Measurements from ENCODE around the gene GSTO2. TPM values are rescaled to one million over a fixed set of nuclear protein-coding genes. Genes with fewer than 3 reads are reported as not detected.

The GSTO2 gene
- total RNA-seq, 2 experiments from 2014 or later: 1.3 to 1.6 TPM

GRCh38 chr10:104328896-104329710 lies 60.1 kb downstream of the GSTO2 start:
- ChIA-PET POLR2A (interaction anchor here (1.0 to 2.7 kb wide), 2 partner anchors 9 to 60 kb away, joined by 3 to 21 read pairs; partner anchors contain the start of genes GSTO2 and ITPRIP), CTCF (interaction anchor here (0.7 to 3.4 kb wide), 10 partner anchors 9 to 55 kb away, joined by 3 to 13 read pairs (median 6); partner anchors contain the start of genes CFAP58 and ITPRIP)

GRCh38 chr10:104329735-104330134 lies 60.8 kb downstream of the GSTO2 start:
- CTCF ChIA-PET: interaction anchor here (0.7 to 3.4 kb wide), 13 partner anchors 9 to 55 kb away, joined by 3 to 13 read pairs (median 5); partner anchors contain the start of genes CFAP58 and ITPRIP
- POLR2A ChIA-PET: interaction anchor here (1.0 to 2.7 kb wide), 2 partner anchors 9 to 61 kb away, joined by 3 to 21 read pairs; partner anchors contain the start of genes GSTO2 and ITPRIP

- POLR2A ChIA-PET: interaction anchor here (2.7 kb wide), 1 partner anchor 8 kb away, joined by 21 read pairs; the partner anchor contains the start of gene ITPRIP
- CTCF ChIA-PET: interaction anchor here (0.7 to 2.0 kb wide), 9 partner anchors 13 to 56 kb away, joined by 3 to 6 read pairs (median 3); no protein-coding TSS in a partner anchor
Measured at GRCh38 chr10:104330168-104331110, 61.5 kb downstream of the GSTO2 start.

GRCh38 chr10:104331208-104331838 lies 62.3 kb downstream of the GSTO2 start:
- POLR2A ChIA-PET: no interaction called here
- CTCF ChIA-PET: interaction anchor here (1.2 to 2.0 kb wide), 4 partner anchors 26 to 57 kb away, joined by 3 to 6 read pairs (median 4); no protein-coding TSS in a partner anchor

DNA sequence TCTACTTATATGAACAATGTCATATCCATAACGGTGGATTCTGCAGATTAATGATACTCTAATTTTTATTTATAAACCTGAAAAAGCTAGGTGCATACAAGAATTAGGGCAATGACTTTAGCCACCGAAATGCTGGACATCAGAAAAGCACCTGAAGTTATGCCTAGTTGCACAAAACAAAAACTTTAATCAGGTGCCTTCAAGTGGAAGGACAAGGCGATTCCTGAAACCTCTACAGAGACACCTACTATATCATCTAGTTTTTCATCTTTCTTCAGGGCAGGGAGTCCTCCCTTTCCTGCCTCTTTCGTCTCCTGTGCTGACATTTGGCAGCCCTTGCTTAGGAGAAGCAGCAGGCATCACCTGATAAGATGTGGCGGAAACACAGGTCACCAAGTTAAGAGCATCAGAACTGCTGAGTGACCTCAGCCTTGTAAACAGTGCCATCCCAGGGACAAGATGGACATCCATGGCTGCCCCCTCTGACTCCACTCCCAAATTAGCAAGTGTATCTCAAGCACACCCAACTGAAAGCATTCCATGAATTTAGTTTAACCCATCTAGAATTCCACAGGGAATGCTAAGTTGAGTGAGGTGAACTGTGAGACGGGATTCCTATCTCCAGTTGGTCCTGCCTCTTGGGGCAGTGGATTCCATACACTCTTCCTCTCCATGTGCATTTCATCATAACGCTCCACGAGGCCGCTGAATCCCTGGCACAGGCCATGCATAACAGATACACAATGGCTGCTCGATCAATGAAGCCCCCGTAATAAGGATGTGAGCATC lies 63.5 kb downstream of the GSTO2 start:
- POLR2A ChIA-PET: no interaction called here
- CTCF ChIA-PET: interaction anchor here (1.1 kb wide), 1 partner anchor 27 kb away, joined by 3 read pairs; no protein-coding TSS in a partner anchor

DNA sequence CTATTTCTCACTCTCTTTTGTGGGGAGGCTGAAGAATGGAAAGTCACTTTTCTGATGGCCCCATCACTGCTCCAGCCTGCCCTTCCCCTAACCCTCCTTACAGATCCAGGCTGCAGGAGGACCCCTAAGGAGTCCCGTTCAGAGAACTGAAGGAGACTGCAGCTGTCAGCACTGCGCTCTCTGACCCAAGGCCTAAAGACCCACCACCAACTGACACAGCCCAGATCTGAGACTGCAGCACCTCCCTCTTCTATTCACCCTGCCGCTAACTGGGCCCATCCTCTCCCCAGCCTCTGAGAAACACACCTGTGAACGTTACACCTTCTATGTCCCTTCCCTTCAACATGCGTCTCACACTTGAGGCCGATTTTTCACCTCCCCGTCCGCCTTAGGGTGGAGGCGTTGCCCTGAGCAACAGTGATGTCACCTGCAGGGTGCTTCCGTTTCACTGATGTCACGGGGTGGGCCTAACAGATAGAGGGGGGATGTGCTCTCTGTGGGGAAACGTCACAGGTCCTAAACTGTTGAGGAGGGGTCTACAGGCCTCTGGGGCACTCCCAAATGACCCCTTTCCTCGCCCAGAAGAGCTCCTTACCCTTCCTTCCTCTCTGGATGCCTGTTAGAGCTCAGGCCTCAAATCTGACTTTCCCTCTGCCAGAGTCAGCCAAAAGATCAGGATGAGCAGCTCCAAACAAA lies 64.2 kb downstream of the GSTO2 start:
- POLR2A ChIA-PET: no interaction called here
- CTCF ChIA-PET: interaction anchor here (1.1 to 1.3 kb wide), 3 partner anchors 12 to 38 kb away, joined by 3 read pairs; no protein-coding TSS in a partner anchor

DNA sequence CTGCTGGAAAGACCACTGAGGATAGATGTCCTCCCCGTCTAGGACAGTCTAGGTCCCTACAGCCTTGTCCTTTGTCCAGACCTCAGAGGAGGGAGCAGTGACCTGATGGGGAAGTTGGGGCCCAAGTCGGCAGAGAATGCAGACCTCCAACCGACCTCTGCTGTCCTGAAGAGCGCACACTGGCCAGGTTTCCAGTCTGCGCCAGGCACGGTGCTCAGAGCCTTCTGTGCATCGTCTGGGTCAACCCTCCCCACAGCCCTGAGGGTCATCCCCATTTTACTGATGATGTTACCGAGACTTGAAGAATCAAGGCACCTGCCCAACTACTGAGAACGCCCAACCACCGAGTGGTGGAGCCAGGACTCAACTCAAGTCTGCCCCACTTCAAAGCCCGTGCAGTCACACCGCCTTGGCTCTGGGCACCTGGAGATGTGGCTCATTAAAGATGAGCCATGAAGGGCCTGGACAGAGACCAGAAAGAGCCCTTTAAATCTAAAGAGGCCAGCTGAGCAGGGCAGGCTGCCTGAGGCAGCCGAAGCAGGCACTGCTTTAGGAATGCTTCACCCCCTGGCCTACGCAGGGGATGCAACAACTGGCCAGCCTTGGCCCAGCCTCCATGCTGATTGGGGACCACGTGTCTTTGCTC lies 64.9 kb downstream of the GSTO2 start:
- ChIA-PET POLR2A (no interaction called here), CTCF (interaction anchor here (1.1 to 1.4 kb wide), 4 partner anchors 13 to 39 kb away, joined by 3 to 4 read pairs (median 3); no protein-coding TSS in a partner anchor)

DNA sequence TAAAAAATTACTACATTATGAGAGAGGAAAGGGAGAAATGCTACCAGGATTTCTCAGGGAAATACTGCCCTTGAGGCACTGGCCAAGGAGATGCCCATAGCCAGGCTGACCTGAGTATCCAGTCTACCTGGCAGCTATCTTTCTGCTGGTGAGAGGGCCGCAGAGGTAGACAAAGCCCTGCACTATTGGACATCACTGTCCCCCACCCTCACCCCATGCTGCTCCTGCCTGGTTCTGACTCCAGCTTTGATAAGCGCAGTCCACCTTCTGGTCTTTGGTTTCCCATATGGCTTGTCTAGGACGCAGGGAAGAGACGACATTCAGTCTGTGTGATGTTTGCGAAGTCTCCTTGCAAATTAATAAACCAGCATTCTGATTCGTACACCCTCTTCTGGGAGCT lies 65.6 kb downstream of the GSTO2 start:
- POLR2A ChIA-PET: no interaction called here
- CTCF ChIA-PET: interaction anchor here (1.2 to 1.4 kb wide), 3 partner anchors 13 to 40 kb away, joined by 3 to 4 read pairs (median 3); no protein-coding TSS in a partner anchor

- CTCF ChIA-PET: interaction anchor here (0.7 to 2.3 kb wide), 3 partner anchors 29 to 395 kb away, joined by 3 to 10 read pairs (median 4); no protein-coding TSS in a partner anchor
Measured at GRCh38 chr10:104334965-104335650, 66.1 kb downstream of the GSTO2 start.

GRCh38 chr10:104336821-104337467 lies 68.0 kb downstream of the GSTO2 start:
- CTCF ChIA-PET: interaction anchor here (1.1 to 2.9 kb wide), 6 partner anchors 13 to 63 kb away, joined by 3 to 18 read pairs (median 6); no protein-coding TSS in a partner anchor
- POLR2A ChIA-PET: interaction anchor here (0.9 to 2.4 kb wide), 4 partner anchors 8 to 15 kb away, joined by 3 to 21 read pairs (median 7); no protein-coding TSS in a partner anchor

More at GRCh38 chr10:104334965-104335650, 66.1 kb downstream of the GSTO2 start:
- POLR2A ChIA-PET: interaction anchor here (0.7 kb wide), 2 partner anchors 15 to 61 kb away, joined by 3 read pairs; no protein-coding TSS in a partner anchor

GRCh38 chr10:104337521-104337984 lies 68.6 kb downstream of the GSTO2 start:
- CTCF ChIA-PET: interaction anchor here (0.8 to 2.9 kb wide), 11 partner anchors 9 to 63 kb away, joined by 3 to 18 read pairs (median 5); partner anchors contain the start of gene CFAP58

GRCh38 chr10:104337985-104338735 lies 69.2 kb downstream of the GSTO2 start, which contains the start of gene ITPRIP:
ITPRIP (minus strand) TSS chr10:104338465; CDS start chr10:104316051, 22,414 bp downstream.
- ChIA-PET CTCF (interaction anchor here (0.8 to 2.9 kb wide), 13 partner anchors 9 to 62 kb away, joined by 3 to 18 read pairs (median 4); partner anchors contain the start of gene CFAP58), POLR2A (interaction anchor here (1.0 to 2.4 kb wide), 8 partner anchors 9 to 69 kb away, joined by 3 to 21 read pairs (median 4); partner anchors contain the start of genes CFAP58 and GSTO2)

More at GRCh38 chr10:104337521-104337984, 68.6 kb downstream of the GSTO2 start:
- POLR2A ChIA-PET: interaction anchor here (1.0 to 2.4 kb wide), 6 partner anchors 8 to 57 kb away, joined by 3 to 21 read pairs (median 5); partner anchors contain the start of gene CFAP58

- CTCF ChIA-PET: interaction anchor here (1.6 to 2.9 kb wide), 6 partner anchors 11 to 48 kb away, joined by 4 to 18 read pairs (median 8); partner anchors contain the start of gene CFAP58
- POLR2A ChIA-PET: interaction anchor here (0.6 to 2.4 kb wide), 3 partner anchors 10 to 70 kb away, joined by 4 to 21 read pairs (median 10); partner anchors contain the start of gene GSTO2
Measured at GRCh38 chr10:104339469-104340110, 70.6 kb downstream of the GSTO2 start.
